H1 (cell line): ENCODE results near the gene STX7.

Experiments used
- EP300 ChIP-seq, 2 experiments: IDR thresholded peaks; 1 replicate in 1 of 2; 2 replicates in 1 of 2; pipeline ENCODE4 v1.6.1; 2011 to 2012; ENCODE audit warnings: low read depth in 2 of 2, low read length in 2 of 2, mild to moderate bottlenecking in 2 of 2, borderline replicate concordance in 1 of 2, inconsistent platforms in 1 of 2, moderate library complexity in 1 of 2
- EZH2 ChIP-seq: fragments of 200-600 bp; sonication (generic); IDR thresholded peaks from 2 replicates; pipeline ENCODE4 v1.7.1; 2012; ENCODE audit warnings: low read depth, mild to moderate bottlenecking, moderate library complexity, low read length, inconsistent platforms; ENCODE audit not compliant: severe bottlenecking
- FOSL1 ChIP-seq: IDR thresholded peaks from 2 replicates; pipeline ENCODE4 v1.6.1; 2011; ENCODE audit warnings: mild to moderate bottlenecking, low read depth, low read length, moderate library complexity; ENCODE audit not compliant: insufficient read depth
- POLR2A ChIP-seq, 2 experiments: IDR thresholded peaks; 1 replicate in 1 of 2; 2 replicates in 1 of 2; pipeline ENCODE4 v1.6.1; 2011; ENCODE audit warnings: low read depth in 2 of 2, low read length in 2 of 2, mild to moderate bottlenecking in 2 of 2; ENCODE audit errors: control extremely low read depth in 1 of 2
- RAD21 ChIP-seq, 2 experiments: IDR thresholded peaks in 1 of 2; conservative IDR thresholded peaks in 1 of 2; 2 replicates each; pipeline ENCODE4 v1.6.1; 2011; ENCODE audit warnings: low read depth in 2 of 2, low read length in 2 of 2, improper control_type of control experiment in 1 of 2, inconsistent platforms in 1 of 2, mild to moderate bottlenecking in 1 of 2, moderate library complexity in 1 of 2
- SAP30 ChIP-seq: fragments of 300-600 bp; sonication (generic); IDR thresholded peaks from 2 replicates; pipeline ENCODE4 v1.7.1; 2012; ENCODE audit warnings: low read length, moderate library complexity, mild to moderate bottlenecking, inconsistent platforms; ENCODE audit not compliant: insufficient read depth, insufficient replicate concordance
- SP2 ChIP-seq: IDR thresholded peaks from 2 replicates; pipeline ENCODE4 v1.6.1; 2012; ENCODE audit warnings: mild to moderate bottlenecking, low read length, inconsistent platforms
- TF ChIP-seq, protein P1 (sequence below), 3 experiments: IDR thresholded peaks; 1 replicate in 2 of 3; 2 replicates in 1 of 3; pipeline versions ENCODE4 v1.5.1 to v1.6.1; 2011; ENCODE audit warnings: low read length in 3 of 3, mild to moderate bottlenecking in 3 of 3, inconsistent platforms in 2 of 3, low read depth in 1 of 3, moderate library complexity in 1 of 3; ENCODE audit not compliant: insufficient read depth in 1 of 3; ENCODE audit errors: control extremely low read depth in 1 of 3
- TF ChIP-seq, protein P2 (sequence below): IDR thresholded peaks from 2 replicates; pipeline ENCODE4 v1.6.1; 2012; ENCODE audit warnings: inconsistent platforms

DNA sequence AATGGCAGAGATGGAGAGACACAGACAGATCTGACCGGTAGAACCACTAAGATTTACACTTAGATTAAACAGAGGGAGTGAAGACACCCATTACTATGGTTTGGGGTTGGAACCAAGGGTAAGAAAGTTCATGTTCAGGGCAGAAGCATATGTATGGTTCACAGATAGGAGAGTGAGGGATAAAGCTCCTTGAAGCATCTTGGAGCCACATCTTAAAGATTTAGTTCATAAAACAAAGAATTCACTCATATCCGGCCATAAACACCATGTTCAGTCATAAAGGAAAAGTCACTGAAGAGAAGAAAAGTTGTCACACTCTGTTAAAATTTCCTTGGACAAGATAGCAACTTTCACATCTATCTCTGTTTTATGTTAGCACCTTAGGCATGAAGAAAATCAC lies 18.0 kb downstream of the STX7 start:
- TF ChIP-seq POLR2A (IDR thresholded peaks at IDR 0.05; ENCODE audit: control extremely low read depth in 1 of 2, low read depth in 2 of 2, low read length in 2 of 2) (no peak), FOSL1 (no peak), SP2 (no peak), SAP30 (no peak), EP300 (IDR thresholded peaks at IDR 0.05; ENCODE audit: borderline replicate concordance in 1 of 2, low read depth in 2 of 2, low read length in 2 of 2) (no peak), EZH2 (no peak), RAD21 (IDR thresholded peaks at IDR 0.05 in 1 of 2, conservative IDR thresholded peaks at IDR 0.05 in 1 of 2; ENCODE audit: low read depth in 2 of 2, low read length in 2 of 2) (no peak)
- TF ChIP-seq, protein P1, sequence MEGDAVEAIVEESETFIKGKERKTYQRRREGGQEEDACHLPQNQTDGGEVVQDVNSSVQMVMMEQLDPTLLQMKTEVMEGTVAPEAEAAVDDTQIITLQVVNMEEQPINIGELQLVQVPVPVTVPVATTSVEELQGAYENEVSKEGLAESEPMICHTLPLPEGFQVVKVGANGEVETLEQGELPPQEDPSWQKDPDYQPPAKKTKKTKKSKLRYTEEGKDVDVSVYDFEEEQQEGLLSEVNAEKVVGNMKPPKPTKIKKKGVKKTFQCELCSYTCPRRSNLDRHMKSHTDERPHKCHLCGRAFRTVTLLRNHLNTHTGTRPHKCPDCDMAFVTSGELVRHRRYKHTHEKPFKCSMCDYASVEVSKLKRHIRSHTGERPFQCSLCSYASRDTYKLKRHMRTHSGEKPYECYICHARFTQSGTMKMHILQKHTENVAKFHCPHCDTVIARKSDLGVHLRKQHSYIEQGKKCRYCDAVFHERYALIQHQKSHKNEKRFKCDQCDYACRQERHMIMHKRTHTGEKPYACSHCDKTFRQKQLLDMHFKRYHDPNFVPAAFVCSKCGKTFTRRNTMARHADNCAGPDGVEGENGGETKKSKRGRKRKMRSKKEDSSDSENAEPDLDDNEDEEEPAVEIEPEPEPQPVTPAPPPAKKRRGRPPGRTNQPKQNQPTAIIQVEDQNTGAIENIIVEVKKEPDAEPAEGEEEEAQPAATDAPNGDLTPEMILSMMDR (IDR thresholded peaks at IDR 0.05; ENCODE audit: control extremely low read depth in 1 of 3, insufficient read depth in 1 of 3, low read depth in 1 of 3, low read length in 3 of 3), result no peak
- TF ChIP-seq, protein P2, sequence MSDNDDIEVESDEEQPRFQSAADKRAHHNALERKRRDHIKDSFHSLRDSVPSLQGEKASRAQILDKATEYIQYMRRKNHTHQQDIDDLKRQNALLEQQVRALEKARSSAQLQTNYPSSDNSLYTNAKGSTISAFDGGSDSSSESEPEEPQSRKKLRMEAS, result no peak
